Stomach (tissue), 4 donors: Measurements from ENCODE around the gene CYB5A.

Experiments
- CTCF ChIP-seq, 7 experiments: fragments of 450-650 bp in 4 of 7; fragments of 200-600 bp in 3 of 7; sonication (generic) in 3 of 7; IDR thresholded peaks; one replicate each; pipeline ENCODE4 v1.5.1; 2016 to 2019; ENCODE audit warnings: antibody characterized with exemption in 7 of 7, control low read depth in 2 of 7, mild to moderate bottlenecking in 1 of 7
- POLR2AphosphoS5 ChIP-seq, 3 donors: sonication (generic); formaldehyde crosslinking; IDR thresholded peaks; one replicate each; pipeline ENCODE4 v1.6.1; 2016; ENCODE audit warnings: antibody characterized with exemption in 3 of 3

- no peak for TF ChIP-seq CTCF (IDR thresholded peaks at IDR 0.05)
- TF ChIP-seq POLR2AphosphoS5 (IDR thresholded peaks at IDR 0.05) = no peak
Observed at GRCh38 chr18:74286856-74287255, 4.9 kb downstream of the CYB5A start.
